Liver (tissue), 3 donors: ENCODE data around the gene KIFC3.

Experiments
- CTCF ChIP-seq: fragments of 150-350 bp; IDR thresholded peaks from 2 replicates; pipeline ENCODE4 v1.5.1; 2017; ENCODE audit warnings: improper control_type of control experiment, low read depth, low read length; ENCODE audit not compliant: missing input control
- EGR1 ChIP-seq, 2 donors: IDR thresholded peaks; 2 replicates each; pipeline ENCODE4 v1.6.1; 2016 to 2018; ENCODE audit warnings: antibody characterized with exemption in 2 of 2, low read depth in 2 of 2
- GABPA ChIP-seq, 2 donors: IDR thresholded peaks in 1 of 2; conservative IDR thresholded peaks in 1 of 2; 2 replicates each; pipeline ENCODE4 v1.6.1; 2016; ENCODE audit warnings: antibody characterized with exemption in 2 of 2, mild to moderate bottlenecking in 1 of 2, moderate library complexity in 1 of 2
- RAD21 ChIP-seq, 2 donors: IDR thresholded peaks; 2 replicates each; pipeline ENCODE4 v1.6.1; 2016; ENCODE audit warnings: antibody characterized with exemption in 2 of 2, mild to moderate bottlenecking in 2 of 2
- SP1 ChIP-seq: IDR thresholded peaks from 2 replicates; pipeline ENCODE4 v1.6.1; 2018; ENCODE audit warnings: antibody characterized with exemption, mild to moderate bottlenecking
- TAF1 ChIP-seq: conservative IDR thresholded peaks from 2 replicates; pipeline ENCODE4 v1.6.1; 2016; ENCODE audit warnings: antibody characterized with exemption, mild to moderate bottlenecking
- YY1 ChIP-seq: IDR thresholded peaks from 2 replicates; pipeline ENCODE4 v1.6.1; 2016; ENCODE audit warnings: antibody characterized with exemption, mild to moderate bottlenecking
- TF ChIP-seq, protein P1 (sequence below): IDR thresholded peaks from 2 replicates; pipeline ENCODE4 v1.6.1; 2016; ENCODE audit warnings: antibody characterized with exemption, mild to moderate bottlenecking
- TF ChIP-seq, protein P2 (sequence below): IDR thresholded peaks from 2 replicates; pipeline ENCODE4 v1.6.1; 2016; ENCODE audit warnings: antibody characterized with exemption
- donor health status: healthy.
- donor health status: healthy.

- no peak for TF ChIP-seq CTCF
- TF ChIP-seq, protein P1, sequence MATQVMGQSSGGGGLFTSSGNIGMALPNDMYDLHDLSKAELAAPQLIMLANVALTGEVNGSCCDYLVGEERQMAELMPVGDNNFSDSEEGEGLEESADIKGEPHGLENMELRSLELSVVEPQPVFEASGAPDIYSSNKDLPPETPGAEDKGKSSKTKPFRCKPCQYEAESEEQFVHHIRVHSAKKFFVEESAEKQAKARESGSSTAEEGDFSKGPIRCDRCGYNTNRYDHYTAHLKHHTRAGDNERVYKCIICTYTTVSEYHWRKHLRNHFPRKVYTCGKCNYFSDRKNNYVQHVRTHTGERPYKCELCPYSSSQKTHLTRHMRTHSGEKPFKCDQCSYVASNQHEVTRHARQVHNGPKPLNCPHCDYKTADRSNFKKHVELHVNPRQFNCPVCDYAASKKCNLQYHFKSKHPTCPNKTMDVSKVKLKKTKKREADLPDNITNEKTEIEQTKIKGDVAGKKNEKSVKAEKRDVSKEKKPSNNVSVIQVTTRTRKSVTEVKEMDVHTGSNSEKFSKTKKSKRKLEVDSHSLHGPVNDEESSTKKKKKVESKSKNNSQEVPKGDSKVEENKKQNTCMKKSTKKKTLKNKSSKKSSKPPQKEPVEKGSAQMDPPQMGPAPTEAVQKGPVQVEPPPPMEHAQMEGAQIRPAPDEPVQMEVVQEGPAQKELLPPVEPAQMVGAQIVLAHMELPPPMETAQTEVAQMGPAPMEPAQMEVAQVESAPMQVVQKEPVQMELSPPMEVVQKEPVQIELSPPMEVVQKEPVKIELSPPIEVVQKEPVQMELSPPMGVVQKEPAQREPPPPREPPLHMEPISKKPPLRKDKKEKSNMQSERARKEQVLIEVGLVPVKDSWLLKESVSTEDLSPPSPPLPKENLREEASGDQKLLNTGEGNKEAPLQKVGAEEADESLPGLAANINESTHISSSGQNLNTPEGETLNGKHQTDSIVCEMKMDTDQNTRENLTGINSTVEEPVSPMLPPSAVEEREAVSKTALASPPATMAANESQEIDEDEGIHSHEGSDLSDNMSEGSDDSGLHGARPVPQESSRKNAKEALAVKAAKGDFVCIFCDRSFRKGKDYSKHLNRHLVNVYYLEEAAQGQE: no peak
- TF ChIP-seq, protein P2, sequence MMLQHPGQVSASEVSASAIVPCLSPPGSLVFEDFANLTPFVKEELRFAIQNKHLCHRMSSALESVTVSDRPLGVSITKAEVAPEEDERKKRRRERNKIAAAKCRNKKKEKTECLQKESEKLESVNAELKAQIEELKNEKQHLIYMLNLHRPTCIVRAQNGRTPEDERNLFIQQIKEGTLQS: no peak
- no peak for TF ChIP-seq RAD21 (IDR thresholded peaks at IDR 0.05)
- no peak for TF ChIP-seq TAF1
- no peak for TF ChIP-seq YY1
- no peak for TF ChIP-seq GABPA (IDR thresholded peaks at IDR 0.05 in 1 of 2, conservative IDR thresholded peaks at IDR 0.05 in 1 of 2)
- TF ChIP-seq EGR1 (IDR thresholded peaks at IDR 0.05; ENCODE audit: low read depth in 2 of 2): no peak
- TF ChIP-seq SP1: no peak
Measured at GRCh38 chr16:57751539-57752202, 50.6 kb downstream of the KIFC3 start.
